ENCODE measurements around the gene ZBTB16.

Gene ZBTB16

GRCh38 chr11:114065094-114065493, 5.6 kb downstream of the ZBTB16 start:
- DNase-seq = no peak

GRCh38 chr11:114066046-114066648, 6.6 kb downstream of the ZBTB16 start:
- DNase-seq = no peak

- DNase-seq = no peak
These were observed 8.8 kb downstream of the ZBTB16 start for GRCh38 chr11:114068327-114068726.

- no peak for DNase-seq
These were observed 11.1 kb downstream of the ZBTB16 start for GRCh38 chr11:114070464-114071139.

- no peak for DNase-seq
These were observed 13.7 kb downstream of the ZBTB16 start for GRCh38 chr11:114073007-114073827.

GRCh38 chr11:114073828-114074381, 14.4 kb downstream of the ZBTB16 start:
- no peak for DNase-seq

GRCh38 chr11:114074546-114075343, 15.2 kb downstream of the ZBTB16 start:
- no peak for DNase-seq

- DNase-seq = no peak
These were observed 15.8 kb downstream of the ZBTB16 start for GRCh38 chr11:114075344-114075610.

GRCh38 chr11:114075891-114076441, 16.5 kb downstream of the ZBTB16 start:
- DNase-seq = peak; percentile 32

GRCh38 chr11:114076921-114077331, 17.4 kb downstream of the ZBTB16 start:
- no peak for DNase-seq

- no peak for DNase-seq
These were observed 18.2 kb downstream of the ZBTB16 start for GRCh38 chr11:114077482-114078305.

- DNase-seq = no peak
These were observed 18.9 kb downstream of the ZBTB16 start for GRCh38 chr11:114078423-114078822.

- DNase-seq = no peak
These were observed 20.1 kb downstream of the ZBTB16 start for GRCh38 chr11:114079511-114080065.

GRCh38 chr11:114080219-114080618, 20.7 kb downstream of the ZBTB16 start:
- no peak for DNase-seq

GRCh38 chr11:114080769-114081168, 21.3 kb downstream of the ZBTB16 start:
- DNase-seq = no peak

- DNase-seq = no peak
These were observed 22.3 kb downstream of the ZBTB16 start for GRCh38 chr11:114081641-114082414.

GRCh38 chr11:114082415-114082748, 22.9 kb downstream of the ZBTB16 start:
- no peak for DNase-seq

- no peak for DNase-seq
These were observed 23.3 kb downstream of the ZBTB16 start for GRCh38 chr11:114082767-114083181.

GRCh38 chr11:114083391-114084252, 24.1 kb downstream of the ZBTB16 start:
- DNase-seq = no peak

Data from fibroblast of skin of back (primary cell).